ENCODE measurements around the gene CD163L1. TPM values are rescaled to one million over a fixed set of nuclear protein-coding genes. Genes with fewer than 3 reads are reported as not detected.
"Not testable (repeated sequence)": the region's sequence is repeated elsewhere in the genome, so short reads cannot be mapped to it uniquely, and the experiment has no call there.

Gene CD163L1
- total RNA-seq, 1 donor from 2014 or later, result 1.1 TPM

GRCh38 chr12:7450667-7451066 is 6.7 kb upstream of the CD163L1 start:
- no peak for TF ChIP-seq CTCF (IDR thresholded peaks at IDR 0.05; ENCODE audit: unreplicated experiment)
- H3K36me3 Mint-ChIP-seq (ENCODE audit: insufficient read depth), result no peaks in the 10 kb centered on the region
- no peak for DNase-seq (ENCODE audit: low spot score, unreplicated experiment)
- no peaks in the 10 kb centered on the region for H3K27me3 Mint-ChIP-seq
- H3K9me3 Mint-ChIP-seq (ENCODE audit: low read depth), result peaks cover 4% of the 10 kb centered on the region
- H3K4me1 Mint-ChIP-seq (ENCODE audit: low read depth), result no peaks in the 10 kb centered on the region
- no peak overlapping the region for H3K27ac Mint-ChIP-seq
- no peak overlapping the region for H3K4me3 Mint-ChIP-seq (ENCODE audit: low read depth)

- H3K4me3 Mint-ChIP-seq (ENCODE audit: low read depth), result no peak overlapping the region
- no peak overlapping the region for H3K27ac Mint-ChIP-seq
- no peak for TF ChIP-seq CTCF (IDR thresholded peaks at IDR 0.05; ENCODE audit: unreplicated experiment)
- H3K9me3 Mint-ChIP-seq (ENCODE audit: low read depth), result no peaks in the 10 kb centered on the region
- H3K4me1 Mint-ChIP-seq (ENCODE audit: low read depth), result no peaks in the 10 kb centered on the region
- no peaks in the 10 kb centered on the region for H3K36me3 Mint-ChIP-seq (ENCODE audit: insufficient read depth)
- no peak for DNase-seq (ENCODE audit: low spot score, unreplicated experiment)
- H3K27me3 Mint-ChIP-seq, result no peaks in the 10 kb centered on the region
Observed at GRCh38 chr12:7448099-7448498, 4.1 kb upstream of the CD163L1 start.

GRCh38 chr12:7444537-7444936 is 584 bp upstream of the CD163L1 start:
- no peak for TF ChIP-seq CTCF (IDR thresholded peaks at IDR 0.05; ENCODE audit: unreplicated experiment)
- H3K4me1 Mint-ChIP-seq (ENCODE audit: low read depth), result no peaks in the 10 kb centered on the region
- H3K27ac Mint-ChIP-seq, result no peak overlapping the region
- H3K36me3 Mint-ChIP-seq (ENCODE audit: insufficient read depth), result peaks cover 2% of the 10 kb centered on the region
- no peak overlapping the region for H3K4me3 Mint-ChIP-seq (ENCODE audit: low read depth)
- peaks cover 3% of the 10 kb centered on the region for H3K9me3 Mint-ChIP-seq (ENCODE audit: low read depth)
- H3K27me3 Mint-ChIP-seq, result peaks cover 7% of the 10 kb centered on the region
- DNase-seq (ENCODE audit: low spot score, unreplicated experiment), result no peak

GRCh38 chr12:7441216-7441615 is 2.7 kb downstream of the CD163L1 start:
- Mint-ChIP-seq H3K4me3 (ENCODE audit: low read depth) (peak overlapping the region; percentile 38), H3K36me3 (ENCODE audit: insufficient read depth) (peaks cover 6% of the 10 kb centered on the region), H3K27me3 (peaks cover 16% of the 10 kb centered on the region), H3K27ac (peak overlapping the region; percentile 12), H3K4me1 (ENCODE audit: low read depth) (no peaks in the 10 kb centered on the region), H3K9me3 (ENCODE audit: low read depth) (peaks cover 17% of the 10 kb centered on the region)
- TF ChIP-seq CTCF (IDR thresholded peaks at IDR 0.05; ENCODE audit: unreplicated experiment), result no peak
- DNase-seq (ENCODE audit: low spot score, unreplicated experiment), result no peak

DNA sequence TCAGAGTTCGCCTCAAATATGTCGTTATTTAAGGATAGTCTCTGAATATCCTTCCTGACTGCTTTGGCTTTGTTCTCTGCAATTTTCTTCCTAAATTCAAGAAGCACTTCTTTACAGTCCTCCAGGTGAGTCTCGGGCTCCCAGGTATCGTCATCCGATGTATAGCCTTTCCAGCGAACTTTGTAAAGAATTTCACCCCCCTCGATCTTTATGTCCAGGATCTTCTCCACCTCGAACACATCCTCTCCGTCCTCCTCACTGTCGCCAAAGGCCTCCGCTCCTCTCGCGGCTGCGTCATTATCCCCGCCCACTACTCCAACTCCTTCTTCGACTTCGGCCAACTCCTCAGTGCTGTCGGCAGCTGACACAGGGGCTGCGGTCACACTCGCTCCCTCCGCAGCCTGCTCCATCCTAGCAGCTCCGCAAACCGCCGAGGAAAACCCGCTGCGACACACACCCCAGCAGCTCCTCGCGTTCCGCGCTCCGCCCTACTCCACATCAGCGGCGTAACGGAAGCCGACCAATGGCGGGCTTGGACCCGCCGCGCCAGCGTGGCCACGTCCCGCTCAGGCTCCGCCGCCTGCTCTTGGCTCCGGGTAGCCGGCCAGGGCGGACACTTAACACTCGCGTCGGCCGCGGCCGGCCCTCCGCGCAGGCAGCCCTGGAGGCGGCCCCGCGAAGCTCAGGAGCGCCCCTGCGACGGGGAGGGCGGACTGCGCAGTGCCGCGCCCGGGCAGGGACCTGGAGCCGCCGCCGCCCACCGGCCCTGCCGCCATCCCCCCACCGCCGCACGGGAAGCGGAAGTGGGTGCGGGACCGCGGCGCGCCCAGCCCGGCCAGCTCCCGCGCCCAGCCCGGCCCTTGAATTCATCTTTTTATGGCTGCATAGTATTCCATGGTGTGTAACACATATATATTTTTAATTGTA is 4.1 kb downstream of the CD163L1 start:
- DNase-seq (ENCODE audit: low spot score, unreplicated experiment), result peak; percentile 83
- peak; percentile 59 for TF ChIP-seq CTCF (IDR thresholded peaks at IDR 0.05; ENCODE audit: unreplicated experiment)
- Mint-ChIP-seq H3K4me1 (ENCODE audit: low read depth) (no peaks in the 10 kb centered on the region), H3K36me3 (ENCODE audit: insufficient read depth) (peaks cover 6% of the 10 kb centered on the region), H3K27ac (peak overlapping the region; percentile 84), H3K27me3 (peaks cover 16% of the 10 kb centered on the region), H3K9me3 (ENCODE audit: low read depth) (peaks cover 17% of the 10 kb centered on the region), H3K4me3 (ENCODE audit: low read depth) (peak overlapping the region; percentile 75)

DNA sequence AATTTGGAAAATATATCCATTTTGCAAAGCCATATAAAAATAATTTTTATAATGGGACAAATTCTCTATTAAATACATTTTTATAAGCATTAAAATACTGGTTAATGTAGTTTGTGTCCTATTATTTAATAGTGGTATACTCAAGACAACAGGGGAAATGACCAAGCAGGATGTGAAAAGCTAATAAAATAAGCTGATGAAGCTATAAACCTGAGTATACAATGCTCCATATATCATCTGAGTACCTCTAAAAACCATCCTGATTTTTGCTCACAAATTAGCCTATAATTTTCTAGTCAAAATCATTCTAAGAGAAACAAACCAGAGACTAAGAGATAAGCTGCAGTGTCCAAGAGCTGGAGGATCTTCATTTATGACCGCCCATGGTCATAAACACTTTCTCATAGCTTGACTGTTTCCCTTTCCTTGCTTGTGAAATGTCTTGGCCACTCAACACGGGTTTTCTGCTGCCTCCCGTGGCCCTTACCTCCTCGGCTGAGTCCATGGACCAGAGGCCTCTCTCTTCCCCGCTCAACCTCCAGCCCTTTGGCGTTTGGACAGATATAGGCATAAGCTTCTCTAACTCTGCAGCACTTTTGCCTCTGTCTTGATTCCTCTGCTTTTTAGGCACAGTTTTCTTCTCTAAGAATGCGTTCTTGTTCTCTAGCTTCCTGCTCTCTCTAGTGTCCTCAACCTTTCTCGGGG is 5.5 kb downstream of the CD163L1 start:
- Mint-ChIP-seq H3K9me3 (ENCODE audit: low read depth) (peaks cover 17% of the 10 kb centered on the region), H3K27me3 (peaks cover 16% of the 10 kb centered on the region), H3K4me3 (ENCODE audit: low read depth) (peak overlapping the region; percentile 9)
- H3K36me3 Mint-ChIP-seq (ENCODE audit: insufficient read depth); H3K4me1 Mint-ChIP-seq (ENCODE audit: low read depth); DNase-seq (ENCODE audit: low spot score, unreplicated experiment); H3K27ac Mint-ChIP-seq: not testable (repeated sequence)

GRCh38 chr12:7437494-7437893 is 6.5 kb downstream of the CD163L1 start:
- Mint-ChIP-seq H3K9me3 (ENCODE audit: low read depth) (peaks cover 17% of the 10 kb centered on the region), H3K27me3 (peaks cover 16% of the 10 kb centered on the region)
- not testable (repeated sequence) for H3K4me3 Mint-ChIP-seq (ENCODE audit: low read depth); H3K4me1 Mint-ChIP-seq (ENCODE audit: low read depth); H3K36me3 Mint-ChIP-seq (ENCODE audit: insufficient read depth); DNase-seq (ENCODE audit: low spot score, unreplicated experiment); H3K27ac Mint-ChIP-seq
